ENCODE results near the gene PRR18.

GRCh38 chr6:166334878-166335277 is 26.7 kb upstream of the PRR18 start:
- no peak for TF ChIP-seq ZBTB20 (CRISPR knock-in tag; IDR thresholded peaks at IDR 0.05; ENCODE audit: borderline replicate concordance, low read depth)
- no peak for TF ChIP-seq STAT6 (CRISPR knock-in tag; IDR thresholded peaks at IDR 0.05; ENCODE audit: borderline replicate concordance)
- TF ChIP-seq, protein P1, sequence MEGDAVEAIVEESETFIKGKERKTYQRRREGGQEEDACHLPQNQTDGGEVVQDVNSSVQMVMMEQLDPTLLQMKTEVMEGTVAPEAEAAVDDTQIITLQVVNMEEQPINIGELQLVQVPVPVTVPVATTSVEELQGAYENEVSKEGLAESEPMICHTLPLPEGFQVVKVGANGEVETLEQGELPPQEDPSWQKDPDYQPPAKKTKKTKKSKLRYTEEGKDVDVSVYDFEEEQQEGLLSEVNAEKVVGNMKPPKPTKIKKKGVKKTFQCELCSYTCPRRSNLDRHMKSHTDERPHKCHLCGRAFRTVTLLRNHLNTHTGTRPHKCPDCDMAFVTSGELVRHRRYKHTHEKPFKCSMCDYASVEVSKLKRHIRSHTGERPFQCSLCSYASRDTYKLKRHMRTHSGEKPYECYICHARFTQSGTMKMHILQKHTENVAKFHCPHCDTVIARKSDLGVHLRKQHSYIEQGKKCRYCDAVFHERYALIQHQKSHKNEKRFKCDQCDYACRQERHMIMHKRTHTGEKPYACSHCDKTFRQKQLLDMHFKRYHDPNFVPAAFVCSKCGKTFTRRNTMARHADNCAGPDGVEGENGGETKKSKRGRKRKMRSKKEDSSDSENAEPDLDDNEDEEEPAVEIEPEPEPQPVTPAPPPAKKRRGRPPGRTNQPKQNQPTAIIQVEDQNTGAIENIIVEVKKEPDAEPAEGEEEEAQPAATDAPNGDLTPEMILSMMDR (CRISPR knock-in tag; IDR thresholded peaks at IDR 0.05), result no peak
- TF ChIP-seq SMAD3 (CRISPR knock-in tag; IDR thresholded peaks at IDR 0.05), result no peak
- TF ChIP-seq TAF1 (CRISPR knock-in tag; IDR thresholded peaks at IDR 0.05), result no peak
- TF ChIP-seq RORA (CRISPR knock-in tag; IDR thresholded peaks at IDR 0.05), result no peak
- no peak for TF ChIP-seq ZNF878 (CRISPR knock-in tag; IDR thresholded peaks at IDR 0.05)
- TF ChIP-seq ZBTB8A (CRISPR knock-in tag; IDR thresholded peaks at IDR 0.05; ENCODE audit: borderline replicate concordance, low read depth), result no peak
- no peak for TF ChIP-seq SP4 (CRISPR knock-in tag; IDR thresholded peaks at IDR 0.05)
- no peak for TF ChIP-seq KAT7 (CRISPR knock-in tag; IDR thresholded peaks at IDR 0.05; ENCODE audit: borderline replicate concordance)
- no peak for TF ChIP-seq KDM5A (IDR thresholded peaks at IDR 0.05; ENCODE audit: borderline replicate concordance, low read length)

Measured in HepG2 (cell line).